H9 (cell line): ENCODE results near the gene SLC35A3. TPM values are rescaled to one million over a fixed set of nuclear protein-coding genes. Genes with fewer than 3 reads are reported as not detected.
A peak's percentile ranks its signal among the peaks of the same experiment; 100 is the strongest.

Experiments used
- DNase-seq: peaks from one replicate; pipeline ENCODE4 v3.0.0-alpha.2; 2017
- H2AFZ ChIP-seq: one replicate; pipeline ENCODE4 v1.6.1; 2013; ENCODE audit warnings: mild to moderate bottlenecking, low read length, control low read depth, moderate library complexity
- H2AK5ac ChIP-seq: 2 replicates; pipeline ENCODE4 v1.6.1; 2013; ENCODE audit warnings: low read length, control low read depth, mixed read lengths; ENCODE audit not compliant: insufficient read length
- H2BK120ac ChIP-seq: one replicate; pipeline ENCODE4 v1.6.1; 2013; ENCODE audit warnings: low read depth, mild to moderate bottlenecking, low read length, control low read depth, inconsistent platforms; ENCODE audit not compliant: poor library complexity, severe bottlenecking
- H2BK12ac ChIP-seq: 2 replicates; pipeline ENCODE4 v1.6.1; 2013; ENCODE audit warnings: low read length, control low read depth, mixed read lengths, low read depth; ENCODE audit not compliant: insufficient read length
- H2BK15ac ChIP-seq: 2 replicates; pipeline ENCODE4 v1.6.1; 2013; ENCODE audit warnings: low read depth, low read length, control low read depth
- H2BK20ac ChIP-seq: one replicate; pipeline ENCODE4 v1.6.1; 2013; ENCODE audit warnings: low read depth, mild to moderate bottlenecking, low read length, control low read depth, inconsistent platforms; ENCODE audit not compliant: poor library complexity, severe bottlenecking
- H2BK5ac ChIP-seq: 2 replicates; pipeline ENCODE4 v1.6.1; 2013; ENCODE audit warnings: low read length, control low read depth, mixed read lengths; ENCODE audit not compliant: insufficient read length
- H3K14ac ChIP-seq: 2 replicates; pipeline ENCODE4 v1.6.1; 2013; ENCODE audit warnings: low read length, control low read depth; ENCODE audit not compliant: insufficient read depth
- H3K18ac ChIP-seq: 2 replicates; pipeline ENCODE4 v1.6.1; 2013; ENCODE audit warnings: low read depth, mild to moderate bottlenecking, mixed read lengths, low read length, control low read depth; ENCODE audit not compliant: insufficient read length
- H3K23ac ChIP-seq: 2 replicates; pipeline ENCODE4 v1.6.1; 2013; ENCODE audit warnings: low read length, control low read depth, mixed read lengths, low read depth; ENCODE audit not compliant: insufficient read length
- H3K23me2 ChIP-seq: 2 replicates; pipeline ENCODE4 v1.6.1; 2013; ENCODE audit warnings: low read depth, mild to moderate bottlenecking, mixed read lengths, low read length, control low read depth; ENCODE audit not compliant: insufficient read length, poor library complexity, severe bottlenecking
- H3K27ac ChIP-seq: 2 replicates; pipeline ENCODE4 v1.5.1; 2013; ENCODE audit warnings: low read length, control low read depth, mixed read lengths, low read depth; ENCODE audit not compliant: insufficient read length
- H3K27me3 ChIP-seq: 2 replicates; pipeline ENCODE4 v1.6.1; 2013; ENCODE audit warnings: low read length, control low read depth, inconsistent platforms; ENCODE audit not compliant: insufficient read depth
- H3K4ac ChIP-seq: 2 replicates; pipeline ENCODE4 v1.6.1; 2013; ENCODE audit warnings: low read depth, mild to moderate bottlenecking, control low read depth, inconsistent platforms, low read length, moderate library complexity
- H3K4me1 ChIP-seq: 2 replicates; pipeline ENCODE4 v1.6.1; 2013; ENCODE audit warnings: low read length, control low read depth, inconsistent platforms; ENCODE audit not compliant: insufficient read depth
- H3K4me2 ChIP-seq: 2 replicates; pipeline ENCODE4 v1.6.1; 2013; ENCODE audit warnings: low read length, control low read depth, mixed read lengths; ENCODE audit not compliant: insufficient read length, insufficient read depth
- H3K56ac ChIP-seq: 2 replicates; pipeline ENCODE4 v1.6.1; 2013; ENCODE audit warnings: low read depth, mild to moderate bottlenecking, mixed read lengths, low read length, control low read depth; ENCODE audit not compliant: insufficient read length
- H3K79me1 ChIP-seq: 2 replicates; pipeline ENCODE4 v1.6.1; 2013; ENCODE audit warnings: low read depth, mild to moderate bottlenecking, moderate library complexity, low read length, control low read depth, inconsistent platforms; ENCODE audit not compliant: insufficient read depth, poor library complexity, severe bottlenecking
- H3K79me2 ChIP-seq: 2 replicates; pipeline ENCODE4 v1.6.1; 2013; ENCODE audit warnings: low read length, control low read depth, inconsistent platforms; ENCODE audit not compliant: insufficient read depth
- H3K9ac ChIP-seq: 2 replicates; pipeline ENCODE4 v1.6.1; 2013; ENCODE audit warnings: low read length, control low read depth, mixed read lengths; ENCODE audit not compliant: insufficient read length; ENCODE audit errors: extremely low read depth
- H3K9me3 ChIP-seq: one replicate; pipeline ENCODE4 v1.6.1; 2013; ENCODE audit warnings: low read depth, low read length, inconsistent platforms; ENCODE audit not compliant: control insufficient read depth
- H3T11ph ChIP-seq: one replicate; pipeline ENCODE4 v1.6.1; 2013; ENCODE audit warnings: mild to moderate bottlenecking, low read length, control low read depth, inconsistent platforms
- H4K20me1 ChIP-seq: one replicate; pipeline ENCODE4 v1.6.1; 2013; ENCODE audit not compliant: control insufficient read depth, insufficient read length, insufficient read depth
- H4K5ac ChIP-seq: 2 replicates; pipeline ENCODE4 v1.6.1; 2013; ENCODE audit warnings: low read depth, mild to moderate bottlenecking, mixed read lengths, low read length, control low read depth; ENCODE audit not compliant: insufficient read length
- H4K8ac ChIP-seq: replicated peaks from 2 replicates; pipeline ENCODE4 v1.6.1; 2013; ENCODE audit warnings: low read length, control low read depth, mixed read lengths, low read depth; ENCODE audit not compliant: insufficient read length
- H4K91ac ChIP-seq: 2 replicates; pipeline ENCODE4 v1.6.1; 2013; ENCODE audit warnings: low read depth, mild to moderate bottlenecking, moderate library complexity, mixed read lengths, low read length, control low read depth; ENCODE audit not compliant: insufficient read length
- H3K27ac Mint-ChIP-seq, 3 experiments: 2 replicates in 2 of 3; 3 replicates in 1 of 3; pipeline ENCODE4 v1.8.0; 2020 to 2021; ENCODE audit warnings: mixed read lengths in 3 of 3, mild to moderate bottlenecking in 1 of 3, moderate library complexity in 1 of 3
- H3K27me3 Mint-ChIP-seq: 2 replicates; pipeline ENCODE4 v1.8.0; 2021; ENCODE audit warnings: low read depth, mild to moderate bottlenecking, moderate library complexity, mixed read lengths
- H3K36me3 Mint-ChIP-seq, 3 experiments: 2 replicates in 2 of 3; 3 replicates in 1 of 3; pipeline ENCODE4 v1.8.0; 2020 to 2021; ENCODE audit warnings: low read depth in 3 of 3, mixed read lengths in 3 of 3; ENCODE audit not compliant: insufficient read depth in 1 of 3
- H3K4me1 Mint-ChIP-seq, 2 experiments: 2 replicates each; pipeline ENCODE4 v1.8.0; 2020; ENCODE audit warnings: mixed read lengths in 2 of 2
- H3K4me3 Mint-ChIP-seq, 2 experiments: 2 replicates in 1 of 2; 3 replicates in 1 of 2; pipeline ENCODE4 v1.8.0; 2020 to 2021; ENCODE audit warnings: mild to moderate bottlenecking in 2 of 2, mixed read lengths in 2 of 2, moderate library complexity in 1 of 2
- H3K9me3 Mint-ChIP-seq, 2 experiments: 2 replicates in 1 of 2; 3 replicates in 1 of 2; pipeline ENCODE4 v1.8.0; 2020; ENCODE audit warnings: mild to moderate bottlenecking in 2 of 2, mixed read lengths in 2 of 2, moderate library complexity in 1 of 2
- CTCF ChIP-seq: fragments of 200-600 bp; sonication (generic); conservative IDR thresholded peaks from 3 replicates; pipeline ENCODE4 v1.8.0; 2021; ENCODE audit warnings: antibody characterized with exemption, mild to moderate bottlenecking
- WGBS: extraction: QIAGEN DNeasy Blood & Tissue Kit; methylation state at CpG from one replicate; pipeline ENCODE4 v1.1.7; 2013; ENCODE audit warnings: missing lambda C conversion rate, low lambda C conversion rate, mixed read lengths; ENCODE audit not compliant: insufficient read length; ENCODE audit errors: extremely low coverage; 5-methylcytosine and 5-hydroxymethylcytosine counted together
- total RNA-seq: library from RNA; stranded (reverse); gene quantifications from 2 replicates; pipeline ENCODE4 v1.2.1, GENCODE V29; 2021

Gene SLC35A3
- total RNA-seq, 1 experiment from 2014 or later, result 15.1 TPM

GRCh38 chr1:100001462-100001861 is 31.7 kb downstream of the SLC35A3 start:
- Histone ChIP-seq H3K79me1 (peaks cover 3% of the 10 kb centered on the region), H2BK20ac (no peak overlapping the region), H3T11ph (no peak overlapping the region), H3K56ac (no peak overlapping the region), H3K4me1 (no peaks in the 10 kb centered on the region), H2AK5ac (no peak overlapping the region), H2BK15ac (no peak overlapping the region), H3K4ac (no peak overlapping the region), H2BK120ac (no peak overlapping the region), H3K18ac (no peak overlapping the region), H3K79me2 (no peaks in the 10 kb centered on the region; the same call in 1 of the 2 replicates), H3K9me3 (no peaks in the 10 kb centered on the region), H4K5ac (no peak overlapping the region), H4K20me1 (no peaks in the 10 kb centered on the region), H3K27ac (no peak overlapping the region), H3K23ac (no peak overlapping the region), H3K27me3 (no peaks in the 10 kb centered on the region), H3K14ac (no peak overlapping the region), H2BK12ac (no peak overlapping the region), H2AFZ (no peak overlapping the region), H4K91ac (no peak overlapping the region), H3K4me2 (no peak overlapping the region), H3K23me2 (no peaks in the 10 kb centered on the region), H2BK5ac (no peak overlapping the region), H4K8ac (no peak overlapping the region), H3K9ac (no peak overlapping the region)
- DNase-seq, result no peak
- WGBS, result no CpG with 5 or more reads among the region's 2 CpGs
- Mint-ChIP-seq H3K27me3 (no peaks in the 10 kb centered on the region), H3K9me3 (no peaks in the 10 kb centered on the region), H3K4me1 (peaks cover 3 to 7% of the 10 kb centered on the region in 2 experiments; a peak in 3 of 4 replicates), H3K36me3 (peaks cover 0 to 3% (median 0%) of the 10 kb centered on the region in 3 experiments; a peak in 2 of 7 replicates), H3K27ac (peak overlapping the region in 1 of 3 experiments; percentile 24; a peak in 1 of 7 replicates), H3K4me3 (no peak overlapping the region)
- TF ChIP-seq CTCF, result no peak
